Transverse colon (tissue), 3 donors: Measurements from ENCODE around the gene IPPK.

ENCODE experiments used
- CTCF ChIP-seq, 5 experiments: fragments of 200-600 bp in 3 of 5; fragments of 450-650 bp in 2 of 5; sonication (generic) in 3 of 5; IDR thresholded peaks; 1 replicate in 2 of 5; 2 replicates in 3 of 5; pipeline ENCODE4 v1.5.1; 2016 to 2017; ENCODE audit warnings: antibody characterized with exemption in 5 of 5, inconsistent platforms in 3 of 5, mild to moderate bottlenecking in 2 of 5, moderate library complexity in 1 of 5
- EP300 ChIP-seq: sonication (generic); formaldehyde crosslinking; IDR thresholded peaks from one replicate; pipeline ENCODE4 v1.6.1; 2017; ENCODE audit warnings: antibody characterized with exemption, low read depth

- TF ChIP-seq CTCF (IDR thresholded peaks at IDR 0.05) (no peak), EP300 (no peak)
These were observed 54.1 kb downstream of the IPPK start for GRCh38 chr9:92615790-92616189.
